ENCODE results near the gene COPS2. TPM values are rescaled to one million over a fixed set of nuclear protein-coding genes. Genes with fewer than 3 reads are reported as not detected.

COPS2 gene
- total and polyA plus RNA-seq, 2 of the 13 experiments (the other 11 are each of a cell fraction or from before 2014, with no cell fraction given), result 37.8 to 66.3 TPM

GRCh38 chr15:49116108-49116857 lies 39.1 kb downstream of the COPS2 start (continued):
- no peak for TF ChIP-seq ZBTB10 (CRISPR knock-in tag; IDR thresholded peaks at IDR 0.05; ENCODE audit: borderline replicate concordance)
- no peak for TF ChIP-seq CC2D1A (CRISPR knock-in tag; IDR thresholded peaks at IDR 0.05)
- TF ChIP-seq NR2F1 (CRISPR knock-in tag; IDR thresholded peaks at IDR 0.05), result no peak
- TF ChIP-seq GABPA (IDR thresholded peaks at IDR 0.05; ENCODE audit: low read depth, low read length), result no peak
- TF ChIP-seq GABPA (CRISPR knock-in tag; IDR thresholded peaks at IDR 0.05; ENCODE audit: low read depth), result no peak
- TF ChIP-seq MAFF (IDR thresholded peaks at IDR 0.05; ENCODE audit: low read depth, low read length), result no peak
- no peak for TF ChIP-seq ZC3H4 (CRISPR knock-in tag; IDR thresholded peaks at IDR 0.05; ENCODE audit: borderline replicate concordance)
- no peak for TF ChIP-seq MTF2 (CRISPR knock-in tag; IDR thresholded peaks at IDR 0.05; ENCODE audit: borderline replicate concordance)
- TF ChIP-seq ZNF12 (CRISPR knock-in tag; IDR thresholded peaks at IDR 0.05), result no peak
- no peak for TF ChIP-seq GTF3A (CRISPR knock-in tag; conservative IDR thresholded peaks at IDR 0.05)
- TF ChIP-seq ZNF326 (CRISPR knock-in tag; IDR thresholded peaks at IDR 0.05; ENCODE audit: borderline replicate concordance), result no peak
- no peak for TF ChIP-seq ZNF574 (CRISPR knock-in tag; IDR thresholded peaks at IDR 0.05)
- TF ChIP-seq ZKSCAN8 (CRISPR knock-in tag; IDR thresholded peaks at IDR 0.05; ENCODE audit: borderline replicate concordance), result no peak
- TF ChIP-seq NFYC (CRISPR knock-in tag; IDR thresholded peaks at IDR 0.05), result no peak
- TF ChIP-seq PAF1 (CRISPR knock-in tag; IDR thresholded peaks at IDR 0.05), result no peak
- TF ChIP-seq ZFP82 (CRISPR knock-in tag; IDR thresholded peaks at IDR 0.05; ENCODE audit: borderline replicate concordance), result no peak

Measured in HepG2 (cell line).